HepG2 (cell line): ENCODE measurements around the gene IL2RG. TPM values are rescaled to one million over a fixed set of nuclear protein-coding genes. Genes with fewer than 3 reads are reported as not detected.

Experiments used
- ATAC-seq: fragments of 200-7000 bp; cut with Tn5 transposase; 3 replicates; pipeline ENCODE4 v1.9.1; 2020; ENCODE audit warnings: mild to moderate bottlenecking, moderate library complexity
- BruUV-seq: library from RNA; stranded (reverse); fragments of 400-500 nt; replicated peaks from 2 replicates; lab custom pipeline; 2021; lab: Mats Ljungman, UMichigan
- CTCF ChIA-PET: fragments of 300-600 bp; formaldehyde crosslinking; extraction: SDS; loops from one replicate; lab custom pipeline; 2021; ENCODE audit warnings: low total read pairs, inconsistent platforms, low intra/inter-chr PET ratio; lab: Yijun Ruan, JAX
- POLR2A ChIA-PET: fragments of 350-600 bp; sonication (Branson Sonifier 250); formaldehyde crosslinking; loops from one replicate; lab custom pipeline; 2020; ENCODE audit warnings: antibody characterized with exemption, inconsistent platforms; lab: Yijun Ruan, JAX
- DNase-seq: peaks from one replicate; pipeline ENCODE4 v3.0.0-alpha.2; 2015; ENCODE audit warnings: low spot score
- FAIRE-seq: peaks from 3 replicates; lab custom pipeline; 2011; peaks lifted over from hg19 to GRCh38; lab: Jason Lieb, UNC
- H2AFZ ChIP-seq: one replicate; pipeline ENCODE4 v1.6.1; 2011; ENCODE audit warnings: low read length, inconsistent platforms
- H3K27ac ChIP-seq: fragments of 300-600 bp; 3 replicates; pipeline ENCODE4 v1.8.0; 2011; ENCODE audit warnings: mixed run types, mild to moderate bottlenecking, mixed read lengths, low read length, inconsistent platforms; ENCODE audit not compliant: insufficient read depth; ENCODE audit errors: extremely low read length
- H3K27me3 ChIP-seq, 2 experiments: fragments of 200-600 bp in 1 of 2; 2 replicates in 1 of 2; 3 replicates in 1 of 2; pipeline versions ENCODE4 v1.6.0 to v1.8.0; 2011; ENCODE audit warnings: low read length in 2 of 2, mild to moderate bottlenecking in 2 of 2, moderate library complexity in 2 of 2, inconsistent platforms in 1 of 2; ENCODE audit not compliant: insufficient read depth in 2 of 2, control insufficient read depth in 1 of 2
- H3K36me3 ChIP-seq, 2 experiments: fragments of 200-600 bp in 1 of 2; replicated peaks in 1 of 2; 2 replicates in 1 of 2; 3 replicates in 1 of 2; pipeline versions ENCODE4 v1.5.1 to v1.8.0; 2011; ENCODE audit warnings: low read length in 2 of 2, inconsistent platforms in 1 of 2; ENCODE audit not compliant: insufficient read depth in 2 of 2, control insufficient read depth in 1 of 2
- H3K4me1 ChIP-seq: 2 replicates; pipeline ENCODE4 v1.5.1; 2012; ENCODE audit warnings: low read length, inconsistent platforms; ENCODE audit not compliant: insufficient read depth
- H3K4me2 ChIP-seq: 2 replicates; pipeline ENCODE4 v1.6.0; 2011; ENCODE audit warnings: low read depth, low read length, inconsistent platforms
- H3K4me3 ChIP-seq, 3 experiments: fragments of 200-600 bp in 1 of 3; sonication (generic), shearing (Covaris generic) in 1 of 3; replicated peaks in 1 of 3; 2 replicates each; pipeline ENCODE4 v1.5.1; 2011 to 2016; ENCODE audit warnings: low read length in 3 of 3, inconsistent platforms in 2 of 3, low read depth in 2 of 3, mild to moderate bottlenecking in 2 of 3, control low read depth in 1 of 3, mixed read lengths in 1 of 3; ENCODE audit not compliant: insufficient read depth in 1 of 3
- H3K79me2 ChIP-seq: one replicate; pipeline ENCODE4 v1.6.1; 2011; ENCODE audit warnings: low read length, inconsistent platforms; ENCODE audit not compliant: insufficient read depth
- H3K9ac ChIP-seq: 2 replicates; pipeline ENCODE4 v1.6.0; 2011; ENCODE audit warnings: mild to moderate bottlenecking, low read depth, low read length, inconsistent platforms; ENCODE audit not compliant: insufficient read depth
- H3K9me3 ChIP-seq: 2 replicates; pipeline ENCODE4 v1.5.1; 2012; ENCODE audit warnings: mild to moderate bottlenecking, low read length
- H4K20me1 ChIP-seq: 2 replicates; pipeline ENCODE4 v1.6.0; 2011; ENCODE audit warnings: inconsistent platforms, mild to moderate bottlenecking, low read length, moderate library complexity; ENCODE audit not compliant: insufficient read depth
- ARID4A ChIP-seq: sonication (generic); formaldehyde crosslinking; IDR thresholded peaks from 2 replicates; pipeline ENCODE4 v1.5.0; 2020; ENCODE audit warnings: mild to moderate bottlenecking, missing genetic modification reagents, borderline replicate concordance
- CEBPZ ChIP-seq: IDR thresholded peaks from 2 replicates; pipeline ENCODE4 v1.6.1; 2012; ENCODE audit warnings: low read length, improper control_type of control experiment
- SMC3 ChIP-seq: IDR thresholded peaks from 2 replicates; pipeline ENCODE4 v1.6.1; 2011; ENCODE audit warnings: low read length, improper control_type of control experiment
- STAG1 ChIP-seq: sonication (generic); formaldehyde crosslinking; IDR thresholded peaks from 2 replicates; pipeline ENCODE4 v1.4.0; 2020; ENCODE audit warnings: missing genetic modification reagents
- WGBS: methylation state at CpG from one replicate; pipeline ENCODE4 v1.1.6; 2017; ENCODE audit warnings: low lambda C conversion rate; 5-methylcytosine and 5-hydroxymethylcytosine counted together
- in situ Hi-C: cut with HindIII; loops from 2 replicates; pipeline ENCODE4 v1.10.0; 2017; ENCODE audit warnings: low pct_unique_long_range_greater_than_20kb; ENCODE audit not compliant: extremely low pct_ligation_motif_present
- intact Hi-C: fragments of 100-400 bp; cut with micrococcal nuclease; formaldehyde crosslinking; loops from one replicate; pipeline ENCODE4 v1.10.0; 2022; ENCODE audit not compliant: unreplicated experiment
- polyA plus RNA-seq, 8 experiments: library from polyadenylated mRNA; depleted of rRNA in 3 of 8; stranded (reverse) in 7 of 8; unstranded in 1 of 8; fragments of >200 nt; fragmentation: Illumina TruSeq in 4 of 8; extraction: Trizol in 4 of 8; gene quantifications; 2 replicates each; pipeline versions ENCODE4 v1.2.1 to v1.2.3, GENCODE V29; 2011 to 2016; ENCODE audit warnings: low read depth in 4 of 8, missing spikeins in 1 of 8, mixed read lengths in 1 of 8; ENCODE audit not compliant: insufficient read depth in 1 of 8
- total RNA-seq, 5 experiments: library from RNA; depleted of rRNA; stranded (reverse); fragments of >200 nt; fragmentation: Illumina TruSeq; extraction: Trizol; gene quantifications; 2 replicates each; pipeline ENCODE4 v1.2.3, GENCODE V29; 2016; ENCODE audit warnings: low read depth in 1 of 5
- TF ChIP-seq, protein P1 (sequence below): sonication (generic); formaldehyde crosslinking; IDR thresholded peaks from 2 replicates; pipeline ENCODE4 v1.5.0; 2020; ENCODE audit warnings: mild to moderate bottlenecking, missing genetic modification reagents, moderate library complexity

IL2RG gene
- total and polyA plus RNA-seq, 2 of the 13 experiments (the other 11 are each of a cell fraction or from before 2014, with no cell fraction given): 0.98 TPM; not detected in 1

DNA sequence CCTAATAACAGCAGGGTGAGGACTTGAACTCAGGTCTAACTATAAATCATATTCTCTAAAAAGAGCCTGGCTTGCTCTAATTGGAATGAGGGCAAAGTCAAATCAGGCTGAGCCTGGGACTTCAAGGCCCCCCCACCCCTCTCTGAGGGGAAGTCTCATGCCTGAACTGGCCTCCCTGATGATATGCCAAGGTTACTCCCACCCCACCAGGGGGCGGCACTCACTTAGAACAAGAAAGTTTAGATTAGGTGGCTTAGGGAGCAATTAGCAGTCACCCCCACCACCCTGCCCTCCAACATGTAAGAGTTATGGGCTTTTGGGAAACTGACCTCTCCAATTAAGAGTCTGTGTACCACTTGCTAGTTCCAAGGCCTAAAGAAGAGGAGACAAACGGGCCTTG, 13.1 kb downstream of the IL2RG start:
- H3K79me2 ChIP-seq: no peaks in the 10 kb centered on the region
- H3K9ac ChIP-seq: no peak overlapping the region
- no peak for ATAC-seq
- H3K4me3 ChIP-seq: no peak overlapping the region
- no peaks in the 10 kb centered on the region for H3K36me3 ChIP-seq
- 73% methylated on average over 1 of the region's 2 CpGs for WGBS
- CTCF ChIA-PET: interaction anchor here (2.5 kb wide), 1 partner anchor 31 kb away, joined by 13 read pairs; no protein-coding TSS in a partner anchor
- FAIRE-seq: no peak
- BruUV-seq: no TSS peak
- TF ChIP-seq ARID4A (CRISPR knock-in tag) (no peak), CEBPZ (no peak), STAG1 (peak; percentile 44), SMC3 (peak; percentile 48)
- TF ChIP-seq, protein P1, sequence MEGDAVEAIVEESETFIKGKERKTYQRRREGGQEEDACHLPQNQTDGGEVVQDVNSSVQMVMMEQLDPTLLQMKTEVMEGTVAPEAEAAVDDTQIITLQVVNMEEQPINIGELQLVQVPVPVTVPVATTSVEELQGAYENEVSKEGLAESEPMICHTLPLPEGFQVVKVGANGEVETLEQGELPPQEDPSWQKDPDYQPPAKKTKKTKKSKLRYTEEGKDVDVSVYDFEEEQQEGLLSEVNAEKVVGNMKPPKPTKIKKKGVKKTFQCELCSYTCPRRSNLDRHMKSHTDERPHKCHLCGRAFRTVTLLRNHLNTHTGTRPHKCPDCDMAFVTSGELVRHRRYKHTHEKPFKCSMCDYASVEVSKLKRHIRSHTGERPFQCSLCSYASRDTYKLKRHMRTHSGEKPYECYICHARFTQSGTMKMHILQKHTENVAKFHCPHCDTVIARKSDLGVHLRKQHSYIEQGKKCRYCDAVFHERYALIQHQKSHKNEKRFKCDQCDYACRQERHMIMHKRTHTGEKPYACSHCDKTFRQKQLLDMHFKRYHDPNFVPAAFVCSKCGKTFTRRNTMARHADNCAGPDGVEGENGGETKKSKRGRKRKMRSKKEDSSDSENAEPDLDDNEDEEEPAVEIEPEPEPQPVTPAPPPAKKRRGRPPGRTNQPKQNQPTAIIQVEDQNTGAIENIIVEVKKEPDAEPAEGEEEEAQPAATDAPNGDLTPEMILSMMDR (CRISPR knock-in tag): peak; percentile 58
- TF ChIP-seq, all 625 proteins: peak for 3
- intact Hi-C loops: loop anchor here (1.0 to 5.0 kb wide), 2 partner anchors 31 to 84 kb away; no protein-coding TSS in a partner anchor
- no peak overlapping the region for H2AFZ ChIP-seq
- H3K27me3 ChIP-seq: no peaks in the 10 kb centered on the region; a peak in 1 of 5 replicates
- in situ Hi-C loops: no loop called here
- peaks cover 37% of the 10 kb centered on the region for H3K4me1 ChIP-seq
- no peaks in the 10 kb centered on the region for H4K20me1 ChIP-seq
- H3K27ac ChIP-seq: no peak overlapping the region
- DNase-seq: no peak
- no peaks in the 10 kb centered on the region for H3K9me3 ChIP-seq
- POLR2A ChIA-PET: no interaction called here
- H3K4me2 ChIP-seq: no peak overlapping the region
